WTC11 (cell line): Measurements from ENCODE around the gene ZNF428.

ENCODE experiments used
- CREM ChIP-seq: sonication (generic); formaldehyde crosslinking; IDR thresholded peaks from 2 replicates; pipeline ENCODE4 v1.8.1; 2022; ENCODE audit warnings: mild to moderate bottlenecking, missing genetic modification reagents, moderate library complexity
- NFE2L1 ChIP-seq: sonication (generic); formaldehyde crosslinking; IDR thresholded peaks from 2 replicates; pipeline ENCODE4 v1.8.1; 2023; ENCODE audit warnings: missing genetic modification reagents
- NR1H2 ChIP-seq: sonication (generic); formaldehyde crosslinking; IDR thresholded peaks from 2 replicates; pipeline ENCODE4 v1.9.0; 2021; ENCODE audit warnings: mild to moderate bottlenecking, moderate library complexity, missing genetic modification reagents
- NR2C2 ChIP-seq: sonication (generic); formaldehyde crosslinking; IDR thresholded peaks from 2 replicates; pipeline ENCODE4 v1.8.0; 2022; ENCODE audit warnings: mild to moderate bottlenecking, missing genetic modification reagents
- PRDM15 ChIP-seq: sonication (generic); formaldehyde crosslinking; IDR thresholded peaks from 2 replicates; pipeline ENCODE4 v1.8.0; 2022; ENCODE audit warnings: missing genetic modification reagents
- SMAD3 ChIP-seq: sonication (generic); formaldehyde crosslinking; IDR thresholded peaks from 2 replicates; pipeline ENCODE4 v1.8.0; 2022; ENCODE audit warnings: missing genetic modification reagents, mild to moderate bottlenecking, borderline replicate concordance
- SMAD4 ChIP-seq: sonication (generic); formaldehyde crosslinking; IDR thresholded peaks from 2 replicates; pipeline ENCODE4 v1.8.0; 2022; ENCODE audit warnings: mild to moderate bottlenecking, missing genetic modification reagents
- ZNF317 ChIP-seq: sonication (generic); formaldehyde crosslinking; IDR thresholded peaks from 2 replicates; pipeline ENCODE4 v1.8.1; 2023; ENCODE audit warnings: low read depth, mild to moderate bottlenecking, moderate library complexity, missing genetic modification reagents, borderline replicate concordance
- ZNF512 ChIP-seq: sonication (generic); formaldehyde crosslinking; IDR thresholded peaks from 2 replicates; pipeline ENCODE4 v1.8.1; 2022; ENCODE audit warnings: missing genetic modification reagents, borderline replicate concordance
- TF ChIP-seq, protein P1 (sequence below): fragments of 200-600 bp; IDR thresholded peaks from 2 replicates; pipeline ENCODE4 v1.8.0; 2022; ENCODE audit warnings: antibody characterized with exemption
- TF ChIP-seq, protein P2 (sequence below): sonication (generic); formaldehyde crosslinking; IDR thresholded peaks from 2 replicates; pipeline ENCODE4 v1.8.1; 2023; ENCODE audit warnings: mild to moderate bottlenecking, missing genetic modification reagents, moderate library complexity
- TF ChIP-seq, protein P3 (sequence below): sonication (generic); formaldehyde crosslinking; IDR thresholded peaks from 2 replicates; pipeline ENCODE4 v1.8.1; 2023; ENCODE audit warnings: mild to moderate bottlenecking, moderate library complexity, missing genetic modification reagents
- TF ChIP-seq, protein P4 (sequence below): sonication (generic); formaldehyde crosslinking; IDR thresholded peaks from 2 replicates; pipeline ENCODE4 v1.8.1; 2022; ENCODE audit warnings: low read depth, mild to moderate bottlenecking, moderate library complexity, missing genetic modification reagents, borderline replicate concordance
- TF ChIP-seq, protein P5 (sequence below): fragments of 250-450 bp; sonication (Bioruptor Pico); IDR thresholded peaks from 2 replicates; pipeline ENCODE4 v1.9.0; 2021; ENCODE audit warnings: mild to moderate bottlenecking

GRCh38 chr19:43667126-43667875 lies 47.9 kb upstream of the ZNF428 start:
- no peak for TF ChIP-seq SMAD3 (CRISPR knock-in tag)
- TF ChIP-seq, protein P1, sequence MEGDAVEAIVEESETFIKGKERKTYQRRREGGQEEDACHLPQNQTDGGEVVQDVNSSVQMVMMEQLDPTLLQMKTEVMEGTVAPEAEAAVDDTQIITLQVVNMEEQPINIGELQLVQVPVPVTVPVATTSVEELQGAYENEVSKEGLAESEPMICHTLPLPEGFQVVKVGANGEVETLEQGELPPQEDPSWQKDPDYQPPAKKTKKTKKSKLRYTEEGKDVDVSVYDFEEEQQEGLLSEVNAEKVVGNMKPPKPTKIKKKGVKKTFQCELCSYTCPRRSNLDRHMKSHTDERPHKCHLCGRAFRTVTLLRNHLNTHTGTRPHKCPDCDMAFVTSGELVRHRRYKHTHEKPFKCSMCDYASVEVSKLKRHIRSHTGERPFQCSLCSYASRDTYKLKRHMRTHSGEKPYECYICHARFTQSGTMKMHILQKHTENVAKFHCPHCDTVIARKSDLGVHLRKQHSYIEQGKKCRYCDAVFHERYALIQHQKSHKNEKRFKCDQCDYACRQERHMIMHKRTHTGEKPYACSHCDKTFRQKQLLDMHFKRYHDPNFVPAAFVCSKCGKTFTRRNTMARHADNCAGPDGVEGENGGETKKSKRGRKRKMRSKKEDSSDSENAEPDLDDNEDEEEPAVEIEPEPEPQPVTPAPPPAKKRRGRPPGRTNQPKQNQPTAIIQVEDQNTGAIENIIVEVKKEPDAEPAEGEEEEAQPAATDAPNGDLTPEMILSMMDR: no peak
- TF ChIP-seq, protein P2, sequence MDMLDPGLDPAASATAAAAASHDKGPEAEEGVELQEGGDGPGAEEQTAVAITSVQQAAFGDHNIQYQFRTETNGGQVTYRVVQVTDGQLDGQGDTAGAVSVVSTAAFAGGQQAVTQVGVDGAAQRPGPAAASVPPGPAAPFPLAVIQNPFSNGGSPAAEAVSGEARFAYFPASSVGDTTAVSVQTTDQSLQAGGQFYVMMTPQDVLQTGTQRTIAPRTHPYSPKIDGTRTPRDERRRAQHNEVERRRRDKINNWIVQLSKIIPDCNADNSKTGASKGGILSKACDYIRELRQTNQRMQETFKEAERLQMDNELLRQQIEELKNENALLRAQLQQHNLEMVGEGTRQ (CRISPR knock-in tag): no peak
- TF ChIP-seq ZNF512 (CRISPR knock-in tag): no peak
- peak; percentile 29; the same call in 1 of the 2 replicates for TF ChIP-seq PRDM15 (CRISPR knock-in tag)
- TF ChIP-seq, protein P3, sequence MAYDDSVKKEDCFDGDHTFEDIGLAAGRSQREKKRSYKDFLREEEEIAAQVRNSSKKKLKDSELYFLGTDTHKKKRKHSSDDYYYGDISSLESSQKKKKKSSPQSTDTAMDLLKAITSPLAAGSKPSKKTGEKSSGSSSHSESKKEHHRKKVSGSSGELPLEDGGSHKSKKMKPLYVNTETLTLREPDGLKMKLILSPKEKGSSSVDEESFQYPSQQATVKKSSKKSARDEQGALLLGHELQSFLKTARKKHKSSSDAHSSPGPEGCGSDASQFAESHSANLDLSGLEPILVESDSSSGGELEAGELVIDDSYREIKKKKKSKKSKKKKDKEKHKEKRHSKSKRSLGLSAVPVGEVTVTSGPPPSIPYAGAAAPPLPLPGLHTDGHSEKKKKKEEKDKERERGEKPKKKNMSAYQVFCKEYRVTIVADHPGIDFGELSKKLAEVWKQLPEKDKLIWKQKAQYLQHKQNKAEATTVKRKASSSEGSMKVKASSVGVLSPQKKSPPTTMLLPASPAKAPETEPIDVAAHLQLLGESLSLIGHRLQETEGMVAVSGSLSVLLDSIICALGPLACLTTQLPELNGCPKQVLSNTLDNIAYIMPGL (CRISPR knock-in tag): no peak
- TF ChIP-seq ZNF317 (CRISPR knock-in tag): no peak
- TF ChIP-seq SMAD4 (CRISPR knock-in tag): no peak
- TF ChIP-seq CREM: no peak
- TF ChIP-seq NFE2L1: no peak
- no peak for TF ChIP-seq NR1H2 (CRISPR knock-in tag)
- no peak for TF ChIP-seq NR2C2
- TF ChIP-seq, protein P4, sequence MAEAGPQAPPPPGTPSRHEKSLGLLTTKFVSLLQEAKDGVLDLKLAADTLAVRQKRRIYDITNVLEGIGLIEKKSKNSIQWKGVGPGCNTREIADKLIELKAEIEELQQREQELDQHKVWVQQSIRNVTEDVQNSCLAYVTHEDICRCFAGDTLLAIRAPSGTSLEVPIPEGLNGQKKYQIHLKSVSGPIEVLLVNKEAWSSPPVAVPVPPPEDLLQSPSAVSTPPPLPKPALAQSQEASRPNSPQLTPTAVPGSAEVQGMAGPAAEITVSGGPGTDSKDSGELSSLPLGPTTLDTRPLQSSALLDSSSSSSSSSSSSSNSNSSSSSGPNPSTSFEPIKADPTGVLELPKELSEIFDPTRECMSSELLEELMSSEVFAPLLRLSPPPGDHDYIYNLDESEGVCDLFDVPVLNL (CRISPR knock-in tag): no peak
- TF ChIP-seq, protein P5, sequence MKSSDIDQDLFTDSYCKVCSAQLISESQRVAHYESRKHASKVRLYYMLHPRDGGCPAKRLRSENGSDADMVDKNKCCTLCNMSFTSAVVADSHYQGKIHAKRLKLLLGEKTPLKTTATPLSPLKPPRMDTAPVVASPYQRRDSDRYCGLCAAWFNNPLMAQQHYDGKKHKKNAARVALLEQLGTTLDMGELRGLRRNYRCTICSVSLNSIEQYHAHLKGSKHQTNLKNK (CRISPR knock-in tag): no peak
